ENCODE results near the gene GALNT17. TPM values are rescaled to one million over a fixed set of nuclear protein-coding genes. Genes with fewer than 3 reads are reported as not detected.

GALNT17 gene
- total and polyA plus RNA-seq, 2 experiments from 2014 or later = 11.1 to 65.6 TPM

GRCh38 chr7:71615017-71615416 lies 483.1 kb downstream of the GALNT17 start:
- DNase-seq (ENCODE audit: low spot score) (peak; percentile 32), ATAC-seq (peak; percentile 71)
- H3K4me3 ChIP-seq = no peak overlapping the region
- Mint-ChIP-seq H3K27me3 (ENCODE audit: insufficient read depth, low read depth, poor library complexity) (peaks cover 6% of the 10 kb centered on the region), H3K27ac (no peak overlapping the region), H3K9me3 (peaks cover 3% of the 10 kb centered on the region; the same call in 2 of the 3 replicates), H3K36me3 (ENCODE audit: low read depth) (peaks cover 12% of the 10 kb centered on the region; the same call in 2 of the 3 replicates), H3K4me1 (peaks cover 34% of the 10 kb centered on the region), H3K4me3 (no peak overlapping the region)
- no peak overlapping the region for H3K27ac ChIP-seq (ENCODE audit: low read depth)
- H3K79me2 ChIP-seq (replicated peaks; ENCODE audit: insufficient read depth) = no peaks in the 10 kb centered on the region
- H3F3A ChIP-seq (replicated peaks; ENCODE audit: low read depth) = 0 out of 2 replicates have a peak, but pooled peaks cover 2% of the 10 kb centered on the region
- no peaks in the 10 kb centered on the region for H3K27me3 ChIP-seq (ENCODE audit: insufficient read depth)
- H2AFZ ChIP-seq = no peak overlapping the region
- H4K20me1 ChIP-seq (replicated peaks; ENCODE audit: insufficient read depth) = no peaks in the 10 kb centered on the region
- H3K4me2 ChIP-seq = no peak overlapping the region
- no peaks in the 10 kb centered on the region for H3K36me3 ChIP-seq (ENCODE audit: insufficient read depth)
- no peaks in the 10 kb centered on the region for H3K9me2 ChIP-seq (ENCODE audit: insufficient read depth)
- TF ChIP-seq ZNF331 (CRISPR knock-in tag; IDR thresholded peaks at IDR 0.05; ENCODE audit: low read depth) (no peak), REST (IDR thresholded peaks at IDR 0.05; ENCODE audit: unreplicated experiment) (no peak), CTCF (conservative IDR thresholded peaks at IDR 0.05; ENCODE audit: low read depth in 2 of 2) (no peak), ZNF462 (CRISPR knock-in tag; IDR thresholded peaks at IDR 0.05) (no peak), EZH2phosphoT487 (IDR thresholded peaks at IDR 0.05; ENCODE audit: unreplicated experiment) (no peak), NANOG (IDR thresholded peaks at IDR 0.05; ENCODE audit: borderline replicate concordance) (no peak), POLR2AphosphoS5 (IDR thresholded peaks at IDR 0.05; ENCODE audit: low read depth) (no peak), ETS1 (IDR thresholded peaks at IDR 0.05) (no peak), JUNB (IDR thresholded peaks at IDR 0.05; ENCODE audit: unreplicated experiment) (no peak), ZNF114 (CRISPR knock-in tag; IDR thresholded peaks at IDR 0.05) (no peak), CREB1 (CRISPR knock-in tag; IDR thresholded peaks at IDR 0.05; ENCODE audit: low read depth) (no peak), STAT1 (IDR thresholded peaks at IDR 0.05; ENCODE audit: unreplicated experiment) (no peak), EZH2 (IDR thresholded peaks at IDR 0.05; ENCODE audit: low read depth, unreplicated experiment) (no peak)
- peaks cover 35% of the 10 kb centered on the region for H3K4me1 ChIP-seq (ENCODE audit: insufficient read depth)

Measured in GM23338 (cell line).